ENCODE measurements around the gene PARL. TPM values are rescaled to one million over a fixed set of nuclear protein-coding genes. Genes with fewer than 3 reads are reported as not detected.

The PARL gene
- total RNA-seq, 6 experiments from 2014 or later, result 64.7 to 82.5 (median 81.4) TPM

GRCh38 chr3:183839751-183840150 lies 44.9 kb downstream of the PARL start:
- peaks cover 6% of the 10 kb centered on the region for H3K36me3 Mint-ChIP-seq (ENCODE audit: low read depth)
- DNase-seq, result no peak
- TF ChIP-seq, protein P1, sequence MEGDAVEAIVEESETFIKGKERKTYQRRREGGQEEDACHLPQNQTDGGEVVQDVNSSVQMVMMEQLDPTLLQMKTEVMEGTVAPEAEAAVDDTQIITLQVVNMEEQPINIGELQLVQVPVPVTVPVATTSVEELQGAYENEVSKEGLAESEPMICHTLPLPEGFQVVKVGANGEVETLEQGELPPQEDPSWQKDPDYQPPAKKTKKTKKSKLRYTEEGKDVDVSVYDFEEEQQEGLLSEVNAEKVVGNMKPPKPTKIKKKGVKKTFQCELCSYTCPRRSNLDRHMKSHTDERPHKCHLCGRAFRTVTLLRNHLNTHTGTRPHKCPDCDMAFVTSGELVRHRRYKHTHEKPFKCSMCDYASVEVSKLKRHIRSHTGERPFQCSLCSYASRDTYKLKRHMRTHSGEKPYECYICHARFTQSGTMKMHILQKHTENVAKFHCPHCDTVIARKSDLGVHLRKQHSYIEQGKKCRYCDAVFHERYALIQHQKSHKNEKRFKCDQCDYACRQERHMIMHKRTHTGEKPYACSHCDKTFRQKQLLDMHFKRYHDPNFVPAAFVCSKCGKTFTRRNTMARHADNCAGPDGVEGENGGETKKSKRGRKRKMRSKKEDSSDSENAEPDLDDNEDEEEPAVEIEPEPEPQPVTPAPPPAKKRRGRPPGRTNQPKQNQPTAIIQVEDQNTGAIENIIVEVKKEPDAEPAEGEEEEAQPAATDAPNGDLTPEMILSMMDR (IDR thresholded peaks at IDR 0.05), result no peak
- peaks cover 6% of the 10 kb centered on the region for H3K4me1 Mint-ChIP-seq (ENCODE audit: low read depth)
- no peaks in the 10 kb centered on the region for H3K9me3 Mint-ChIP-seq
- H3K27me3 Mint-ChIP-seq (ENCODE audit: insufficient read depth), result no peaks in the 10 kb centered on the region
- no peak overlapping the region for H3K4me3 Mint-ChIP-seq
- H3K27ac Mint-ChIP-seq, result no peak overlapping the region

- H3K27me3 Mint-ChIP-seq (ENCODE audit: insufficient read depth), result no peaks in the 10 kb centered on the region
- TF ChIP-seq, protein P1 (IDR thresholded peaks at IDR 0.05), result no peak
- no peak for DNase-seq
These were observed 46.8 kb downstream of the PARL start for GRCh38 chr3:183837894-183838293.

GRCh38 chr3:183837390-183837789 lies 47.3 kb downstream of the PARL start:
- Mint-ChIP-seq H3K36me3 (ENCODE audit: low read depth) (peaks cover 6% of the 10 kb centered on the region), H3K4me1 (ENCODE audit: low read depth) (no peaks in the 10 kb centered on the region), H3K27ac (no peak overlapping the region), H3K27me3 (ENCODE audit: insufficient read depth) (no peaks in the 10 kb centered on the region), H3K9me3 (no peaks in the 10 kb centered on the region), H3K4me3 (no peak overlapping the region)
- no peak for DNase-seq
- TF ChIP-seq, protein P1 (IDR thresholded peaks at IDR 0.05), result no peak

More at GRCh38 chr3:183837894-183838293, 46.8 kb downstream of the PARL start:
- Mint-ChIP-seq H3K9me3 (no peaks in the 10 kb centered on the region), H3K27ac (no peak overlapping the region), H3K4me3 (no peak overlapping the region), H3K36me3 (ENCODE audit: low read depth) (peaks cover 6% of the 10 kb centered on the region), H3K4me1 (ENCODE audit: low read depth) (no peaks in the 10 kb centered on the region)

DNA sequence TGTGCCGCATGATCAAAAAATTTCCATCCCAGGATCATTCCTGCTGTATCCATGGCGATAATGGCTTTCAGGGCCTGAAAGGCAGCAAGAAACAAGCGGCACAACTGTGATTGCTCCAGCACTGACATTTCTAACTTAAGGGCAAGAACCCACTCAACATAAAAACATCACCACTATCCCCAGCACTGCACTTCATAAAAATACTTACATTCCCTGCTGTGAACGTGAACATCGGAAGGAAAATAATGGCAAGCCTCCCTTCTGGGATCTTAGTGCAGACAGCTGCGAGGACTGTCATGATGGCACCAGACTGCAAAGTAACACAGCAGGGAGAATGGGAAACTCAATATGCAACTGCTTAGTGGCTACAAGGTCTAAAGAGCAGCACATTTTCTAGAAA lies 51.2 kb downstream of the PARL start:
- Mint-ChIP-seq H3K27ac (no peak overlapping the region), H3K36me3 (ENCODE audit: low read depth) (peaks cover 5% of the 10 kb centered on the region), H3K9me3 (no peaks in the 10 kb centered on the region), H3K27me3 (ENCODE audit: insufficient read depth) (no peaks in the 10 kb centered on the region; the same call in 1 of the 2 replicates), H3K4me1 (ENCODE audit: low read depth) (no peaks in the 10 kb centered on the region), H3K4me3 (no peak overlapping the region)
- TF ChIP-seq, protein P1 (IDR thresholded peaks at IDR 0.05), result no peak
- no peak for DNase-seq

DNA sequence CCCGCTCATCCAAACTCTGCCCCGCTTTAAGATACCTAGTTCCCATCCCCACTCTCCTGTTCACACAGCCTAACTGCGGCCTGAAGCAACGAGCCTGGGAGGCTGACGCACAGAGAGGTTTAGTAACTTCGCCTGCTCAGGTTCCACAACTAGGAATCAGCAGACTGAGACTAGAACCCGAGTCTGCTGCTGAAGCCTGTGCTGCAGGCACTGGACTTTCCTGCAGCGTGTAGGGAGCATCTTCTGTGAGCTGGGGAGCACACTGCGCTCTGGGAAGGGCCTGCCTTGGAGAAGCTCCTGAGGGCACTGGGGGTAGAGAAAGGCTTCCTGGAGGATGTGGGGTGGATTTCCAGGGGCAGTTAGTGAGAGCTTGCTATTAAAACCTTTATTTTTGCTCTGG lies 54.5 kb downstream of the PARL start:
- Mint-ChIP-seq H3K27me3 (ENCODE audit: insufficient read depth) (no peaks in the 10 kb centered on the region; the same call in 1 of the 2 replicates), H3K9me3 (no peaks in the 10 kb centered on the region), H3K4me3 (no peak overlapping the region), H3K4me1 (ENCODE audit: low read depth) (no peaks in the 10 kb centered on the region; the same call in 1 of the 2 replicates), H3K36me3 (ENCODE audit: low read depth) (peaks cover 5% of the 10 kb centered on the region), H3K27ac (no peak overlapping the region)
- no peak for DNase-seq
- TF ChIP-seq, protein P1 (IDR thresholded peaks at IDR 0.05), result no peak

- Mint-ChIP-seq H3K36me3 (ENCODE audit: low read depth) (peaks cover 5% of the 10 kb centered on the region), H3K4me3 (no peak overlapping the region), H3K9me3 (no peaks in the 10 kb centered on the region), H3K4me1 (ENCODE audit: low read depth) (peaks cover 1% of the 10 kb centered on the region), H3K27me3 (ENCODE audit: insufficient read depth) (no peaks in the 10 kb centered on the region; the same call in 1 of the 2 replicates), H3K27ac (no peak overlapping the region)
- TF ChIP-seq, protein P1 (IDR thresholded peaks at IDR 0.05), result no peak
- DNase-seq, result no peak
These were observed 55.2 kb downstream of the PARL start for GRCh38 chr3:183829466-183829865.
